Endothelial cell (in vitro differentiated cells): ENCODE measurements around the gene FXYD5. TPM values are rescaled to one million over a fixed set of nuclear protein-coding genes. Genes with fewer than 3 reads are reported as not detected.
A peak's percentile ranks its signal among the peaks of the same experiment; 100 is the strongest.

ENCODE experiments used
- DNase-seq: peaks from one replicate; pipeline ENCODE4 v3.0.0; 2021; ENCODE audit warnings: low spot score
- H3K27ac Mint-ChIP-seq: one replicate; pipeline ENCODE4 v1.8.0; 2021; ENCODE audit warnings: mixed read lengths, inconsistent platforms; ENCODE audit not compliant: unreplicated experiment
- H3K27me3 Mint-ChIP-seq: one replicate; pipeline ENCODE4 v1.8.0; 2021; ENCODE audit warnings: mild to moderate bottlenecking, moderate library complexity, mixed read lengths, inconsistent platforms; ENCODE audit not compliant: unreplicated experiment
- H3K36me3 Mint-ChIP-seq: one replicate; pipeline ENCODE4 v1.8.0; 2021; ENCODE audit warnings: mild to moderate bottlenecking, low read depth, mixed read lengths, inconsistent platforms; ENCODE audit not compliant: unreplicated experiment
- H3K4me1 Mint-ChIP-seq: one replicate; pipeline ENCODE4 v1.8.0; 2021; ENCODE audit warnings: mild to moderate bottlenecking, mixed read lengths, inconsistent platforms; ENCODE audit not compliant: unreplicated experiment
- H3K4me3 Mint-ChIP-seq: one replicate; pipeline ENCODE4 v1.8.0; 2021; ENCODE audit warnings: mild to moderate bottlenecking, mixed read lengths, inconsistent platforms; ENCODE audit not compliant: unreplicated experiment
- H3K9me3 Mint-ChIP-seq: one replicate; pipeline ENCODE4 v1.8.0; 2021; ENCODE audit warnings: mixed read lengths, inconsistent platforms; ENCODE audit not compliant: unreplicated experiment
- total RNA-seq: library from RNA; stranded (reverse); fragmentation: NEBNext Ultra II Directional; extraction: Animal tissue kit (Norgen Biotek cat#: 25700); gene quantifications from one replicate; pipeline ENCODE4 v1.2.1, GENCODE V29; 2021; ENCODE audit not compliant: unreplicated experiment
- TF ChIP-seq, protein P1 (sequence below): fragments of 200-600 bp; sonication (generic); IDR thresholded peaks from one replicate; pipeline ENCODE4 v1.5.0; 2021; ENCODE audit warnings: antibody characterized with exemption; ENCODE audit not compliant: unreplicated experiment

The FXYD5 gene
- total RNA-seq, 1 donor from 2014 or later: 78.7 TPM

DNA sequence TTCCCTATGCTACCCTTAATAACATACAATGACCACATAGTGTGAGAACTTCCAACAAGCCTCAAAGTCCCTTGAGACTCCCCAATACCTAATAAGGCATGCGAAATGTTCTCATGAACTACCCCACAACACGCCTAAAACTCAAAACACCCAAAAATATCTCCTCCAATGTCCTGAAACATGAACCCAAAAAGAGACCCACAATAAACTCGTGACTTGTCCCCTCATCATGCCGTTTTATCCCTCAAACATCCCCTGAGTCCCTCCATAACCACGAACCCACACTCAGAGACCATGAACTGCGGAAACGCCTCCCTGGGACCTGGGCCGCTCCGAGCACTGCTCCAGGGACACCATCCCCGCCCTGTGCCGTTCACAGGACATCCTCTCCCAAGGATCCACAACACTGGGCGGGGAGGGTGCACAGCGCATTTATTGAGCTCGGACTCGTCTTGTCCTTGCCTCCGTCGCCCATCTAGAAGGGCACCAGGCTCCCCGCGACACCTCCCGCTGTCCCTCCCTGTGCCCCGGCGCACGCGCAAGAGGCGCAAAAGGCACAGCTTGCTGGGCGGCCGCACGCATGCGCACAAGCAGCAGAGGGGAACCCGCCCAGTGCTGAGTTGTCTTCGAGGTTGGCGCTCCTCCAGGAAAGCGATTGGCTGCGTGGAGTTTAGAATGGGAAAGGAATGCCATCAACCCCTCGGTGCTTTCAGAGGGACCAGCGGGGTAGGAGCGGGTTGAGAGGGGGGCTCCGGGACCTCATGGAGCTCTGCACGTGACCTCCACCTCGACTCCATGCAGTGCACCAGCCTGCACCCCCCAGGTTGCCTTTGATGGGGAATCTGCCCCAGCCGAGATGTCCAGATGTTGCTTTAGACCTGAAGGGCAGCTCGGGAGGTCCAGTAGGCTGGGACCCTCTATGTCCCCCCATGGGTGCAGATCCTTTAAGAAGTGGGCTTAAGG, 30.2 kb upstream of the FXYD5 start:
- H3K27ac Mint-ChIP-seq: no peak overlapping the region
- H3K9me3 Mint-ChIP-seq: no peaks in the 10 kb centered on the region
- TF ChIP-seq, protein P1, sequence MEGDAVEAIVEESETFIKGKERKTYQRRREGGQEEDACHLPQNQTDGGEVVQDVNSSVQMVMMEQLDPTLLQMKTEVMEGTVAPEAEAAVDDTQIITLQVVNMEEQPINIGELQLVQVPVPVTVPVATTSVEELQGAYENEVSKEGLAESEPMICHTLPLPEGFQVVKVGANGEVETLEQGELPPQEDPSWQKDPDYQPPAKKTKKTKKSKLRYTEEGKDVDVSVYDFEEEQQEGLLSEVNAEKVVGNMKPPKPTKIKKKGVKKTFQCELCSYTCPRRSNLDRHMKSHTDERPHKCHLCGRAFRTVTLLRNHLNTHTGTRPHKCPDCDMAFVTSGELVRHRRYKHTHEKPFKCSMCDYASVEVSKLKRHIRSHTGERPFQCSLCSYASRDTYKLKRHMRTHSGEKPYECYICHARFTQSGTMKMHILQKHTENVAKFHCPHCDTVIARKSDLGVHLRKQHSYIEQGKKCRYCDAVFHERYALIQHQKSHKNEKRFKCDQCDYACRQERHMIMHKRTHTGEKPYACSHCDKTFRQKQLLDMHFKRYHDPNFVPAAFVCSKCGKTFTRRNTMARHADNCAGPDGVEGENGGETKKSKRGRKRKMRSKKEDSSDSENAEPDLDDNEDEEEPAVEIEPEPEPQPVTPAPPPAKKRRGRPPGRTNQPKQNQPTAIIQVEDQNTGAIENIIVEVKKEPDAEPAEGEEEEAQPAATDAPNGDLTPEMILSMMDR: no peak
- peaks cover 7% of the 10 kb centered on the region for H3K27me3 Mint-ChIP-seq
- peak overlapping the region; percentile 74 for H3K4me3 Mint-ChIP-seq
- H3K36me3 Mint-ChIP-seq: no peaks in the 10 kb centered on the region
- peak; percentile 56 for DNase-seq
- H3K4me1 Mint-ChIP-seq: peaks cover 9% of the 10 kb centered on the region

DNA sequence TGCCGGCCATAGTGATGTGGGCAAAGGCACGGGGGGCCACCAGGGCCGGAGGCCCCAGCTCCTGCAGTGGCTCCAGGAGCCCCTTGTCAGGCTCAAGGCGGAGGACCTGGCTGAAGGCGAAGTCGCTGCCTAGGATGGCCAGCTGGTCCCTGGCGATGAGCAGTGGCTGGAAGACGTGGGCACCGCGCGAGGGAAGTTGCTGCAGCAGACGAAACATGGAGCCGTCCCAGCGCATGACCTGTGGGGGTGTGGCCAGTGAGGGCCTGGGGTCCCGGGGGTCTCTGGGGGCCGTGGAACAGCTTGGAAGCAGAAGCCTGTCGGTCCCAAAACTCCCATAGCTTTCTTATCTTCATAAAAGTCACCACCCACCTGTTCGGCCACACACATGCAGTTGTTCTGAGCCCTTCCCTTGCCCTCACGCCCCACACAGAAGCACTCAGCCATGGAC, 29.2 kb upstream of the FXYD5 start:
- Mint-ChIP-seq H3K27me3 (peaks cover 10% of the 10 kb centered on the region), H3K27ac (no peak overlapping the region)
- DNase-seq: no peak

DNA sequence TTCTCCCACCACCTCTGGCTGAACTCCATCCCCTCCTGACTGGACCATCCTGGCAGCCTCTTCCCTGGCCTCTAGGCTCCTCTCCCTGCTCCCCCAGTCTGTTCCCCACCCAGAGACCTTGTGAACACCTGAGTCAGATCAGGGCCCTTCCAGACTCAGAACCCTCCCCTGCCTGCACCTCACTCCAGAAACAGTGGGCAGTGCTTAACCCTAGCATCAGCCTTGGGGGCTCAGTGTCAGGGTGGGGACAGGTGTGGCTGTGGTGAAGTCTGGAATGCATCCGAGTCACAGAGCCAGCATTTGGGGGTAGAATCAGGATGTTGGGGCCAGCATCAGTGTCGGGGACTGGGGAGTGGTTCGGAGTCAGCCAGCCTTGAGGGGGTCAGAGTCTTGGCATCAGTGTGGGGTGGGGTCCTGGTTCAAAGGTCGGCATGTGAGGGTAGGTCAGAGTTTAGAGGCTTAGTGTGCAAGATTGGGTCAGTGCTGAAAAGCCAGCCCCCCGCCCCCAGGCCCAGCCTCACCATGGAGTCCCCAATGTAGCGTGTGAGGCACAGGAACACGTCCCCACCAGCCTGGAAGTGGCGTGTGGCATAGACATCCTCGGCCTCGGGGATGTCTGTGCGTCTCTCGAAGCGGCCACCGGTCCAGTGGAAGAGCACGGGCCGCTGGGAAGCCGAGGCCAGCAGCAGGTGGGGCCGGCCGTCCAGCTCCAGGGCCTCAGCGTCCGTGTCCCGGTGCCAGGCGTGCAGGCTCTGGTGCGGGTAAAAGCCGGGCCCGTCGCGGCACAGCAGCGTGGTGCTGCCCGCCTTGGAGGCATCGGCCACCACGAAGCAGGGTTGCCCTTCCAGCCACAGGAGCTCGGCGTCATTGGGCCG, 28.5 kb upstream of the FXYD5 start:
- Mint-ChIP-seq H3K4me3 (no peak overlapping the region), H3K36me3 (no peaks in the 10 kb centered on the region), H3K4me1 (peaks cover 9% of the 10 kb centered on the region), H3K9me3 (no peaks in the 10 kb centered on the region), H3K27ac (no peak overlapping the region), H3K27me3 (peaks cover 10% of the 10 kb centered on the region)
- DNase-seq: no peak
- TF ChIP-seq, protein P1: no peak

More for the DNA sequence above, 29.2 kb upstream of the FXYD5 start:
- TF ChIP-seq, protein P1: no peak
- Mint-ChIP-seq H3K36me3 (no peaks in the 10 kb centered on the region), H3K4me1 (peaks cover 9% of the 10 kb centered on the region), H3K9me3 (no peaks in the 10 kb centered on the region), H3K4me3 (no peak overlapping the region)

DNA sequence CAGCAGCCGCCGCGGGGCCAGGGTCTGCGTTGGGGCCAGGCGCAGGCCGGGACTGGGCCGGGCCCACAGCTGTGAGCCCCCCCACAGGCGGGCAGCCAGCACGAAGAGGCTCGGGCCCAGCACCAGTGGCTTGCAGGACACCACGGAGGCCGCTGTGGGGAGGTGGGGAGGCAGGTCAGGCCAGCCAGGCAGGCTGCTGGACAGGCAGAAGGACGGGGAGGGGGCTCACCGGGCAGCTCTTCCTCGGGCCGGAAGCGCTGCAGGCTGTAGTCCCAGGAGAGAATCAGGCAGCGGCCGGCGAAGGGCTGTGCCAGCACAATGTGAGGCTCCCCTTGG, 27.9 kb upstream of the FXYD5 start:
- no peaks in the 10 kb centered on the region for H3K36me3 Mint-ChIP-seq
- H3K27me3 Mint-ChIP-seq: peaks cover 10% of the 10 kb centered on the region
- DNase-seq: no peak
- TF ChIP-seq, protein P1: no peak
- H3K27ac Mint-ChIP-seq: no peak overlapping the region
- H3K4me3 Mint-ChIP-seq: no peak overlapping the region
- H3K4me1 Mint-ChIP-seq: peaks cover 9% of the 10 kb centered on the region
- H3K9me3 Mint-ChIP-seq: no peaks in the 10 kb centered on the region
